ENCODE results near the gene RECK.

RECK gene

DNA sequence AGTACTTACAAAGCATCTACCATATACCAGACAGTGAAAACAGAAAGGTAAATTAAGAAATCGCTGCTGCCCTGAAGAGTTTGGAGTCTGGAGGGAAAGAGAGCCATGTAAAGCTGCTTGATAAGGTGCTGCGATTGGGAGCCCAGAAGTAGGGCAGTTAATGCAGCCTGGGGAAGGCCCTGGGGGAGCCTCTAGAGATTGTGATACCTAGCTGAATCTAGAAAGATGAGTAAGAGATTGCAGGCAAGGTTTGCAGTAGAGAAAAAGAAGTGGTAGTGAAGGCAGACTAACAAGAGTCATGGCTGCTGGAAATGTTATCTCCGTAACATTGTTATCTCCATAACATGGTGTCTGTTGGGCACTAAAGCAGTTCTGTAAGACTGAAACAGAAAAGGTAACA lies 75.8 kb downstream of the RECK start:
- TF ChIP-seq, protein P1, sequence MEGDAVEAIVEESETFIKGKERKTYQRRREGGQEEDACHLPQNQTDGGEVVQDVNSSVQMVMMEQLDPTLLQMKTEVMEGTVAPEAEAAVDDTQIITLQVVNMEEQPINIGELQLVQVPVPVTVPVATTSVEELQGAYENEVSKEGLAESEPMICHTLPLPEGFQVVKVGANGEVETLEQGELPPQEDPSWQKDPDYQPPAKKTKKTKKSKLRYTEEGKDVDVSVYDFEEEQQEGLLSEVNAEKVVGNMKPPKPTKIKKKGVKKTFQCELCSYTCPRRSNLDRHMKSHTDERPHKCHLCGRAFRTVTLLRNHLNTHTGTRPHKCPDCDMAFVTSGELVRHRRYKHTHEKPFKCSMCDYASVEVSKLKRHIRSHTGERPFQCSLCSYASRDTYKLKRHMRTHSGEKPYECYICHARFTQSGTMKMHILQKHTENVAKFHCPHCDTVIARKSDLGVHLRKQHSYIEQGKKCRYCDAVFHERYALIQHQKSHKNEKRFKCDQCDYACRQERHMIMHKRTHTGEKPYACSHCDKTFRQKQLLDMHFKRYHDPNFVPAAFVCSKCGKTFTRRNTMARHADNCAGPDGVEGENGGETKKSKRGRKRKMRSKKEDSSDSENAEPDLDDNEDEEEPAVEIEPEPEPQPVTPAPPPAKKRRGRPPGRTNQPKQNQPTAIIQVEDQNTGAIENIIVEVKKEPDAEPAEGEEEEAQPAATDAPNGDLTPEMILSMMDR (IDR thresholded peaks at IDR 0.05): no peak

DNA sequence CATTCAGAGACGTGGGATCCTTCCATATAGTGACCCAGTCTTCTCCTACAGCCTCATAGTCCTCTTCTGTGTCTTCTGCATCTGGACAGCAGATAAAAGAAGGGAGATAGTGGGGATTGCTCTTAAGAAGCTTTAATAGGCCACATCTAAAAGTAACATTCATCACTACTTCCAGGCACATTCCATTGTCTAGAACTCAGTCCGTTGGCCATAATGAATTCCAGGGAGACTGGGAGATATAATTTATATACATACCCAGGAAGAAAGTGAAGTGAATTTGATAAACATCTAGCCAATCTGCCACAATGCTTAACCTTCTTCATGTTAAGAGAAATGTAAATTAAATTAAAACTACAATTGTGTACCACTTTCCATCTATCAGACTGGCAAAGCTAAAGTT lies 77.3 kb downstream of the RECK start:
- TF ChIP-seq, protein P1 (IDR thresholded peaks at IDR 0.05): no peak

DNA sequence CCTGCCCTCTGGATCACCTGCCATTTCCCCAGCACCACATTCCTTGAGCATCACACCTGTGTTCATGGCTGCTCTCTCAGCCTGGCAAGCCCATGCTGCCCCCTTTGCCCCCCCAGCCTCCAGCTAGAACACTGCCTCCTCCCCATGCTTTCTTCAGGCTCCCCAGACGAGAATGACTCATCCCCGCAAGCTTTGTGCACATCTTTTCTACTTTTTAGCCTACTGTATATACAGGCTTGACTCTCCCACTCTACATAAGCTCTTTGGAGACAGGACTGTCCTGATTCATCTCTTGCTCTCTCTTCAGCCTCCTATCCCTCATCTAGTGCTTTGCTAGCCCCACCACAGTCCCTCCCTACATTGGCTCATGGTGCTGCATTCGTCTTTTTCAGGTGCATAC lies 79.9 kb downstream of the RECK start:
- TF ChIP-seq, protein P1 (IDR thresholded peaks at IDR 0.05): no peak

DNA sequence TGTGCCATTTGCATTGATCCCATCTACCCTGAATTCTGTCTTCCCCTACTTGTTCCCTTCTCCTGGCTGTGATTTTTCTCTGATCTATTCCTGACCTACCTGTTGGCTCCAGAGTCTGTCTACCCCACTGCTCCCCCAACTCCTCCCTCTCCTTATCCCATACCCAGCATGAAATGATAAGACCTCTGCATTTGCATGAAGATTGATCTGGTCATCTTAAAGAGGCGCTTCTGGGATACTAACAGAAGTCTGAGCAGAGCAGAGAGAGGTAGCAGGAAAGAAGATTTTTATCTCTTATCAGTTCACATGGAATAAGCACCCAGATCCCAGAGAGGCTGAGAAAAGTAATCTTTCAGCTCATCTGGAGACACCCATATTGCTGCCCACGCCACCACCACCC lies 81.5 kb downstream of the RECK start:
- TF ChIP-seq, protein P1 (IDR thresholded peaks at IDR 0.05): no peak

DNA sequence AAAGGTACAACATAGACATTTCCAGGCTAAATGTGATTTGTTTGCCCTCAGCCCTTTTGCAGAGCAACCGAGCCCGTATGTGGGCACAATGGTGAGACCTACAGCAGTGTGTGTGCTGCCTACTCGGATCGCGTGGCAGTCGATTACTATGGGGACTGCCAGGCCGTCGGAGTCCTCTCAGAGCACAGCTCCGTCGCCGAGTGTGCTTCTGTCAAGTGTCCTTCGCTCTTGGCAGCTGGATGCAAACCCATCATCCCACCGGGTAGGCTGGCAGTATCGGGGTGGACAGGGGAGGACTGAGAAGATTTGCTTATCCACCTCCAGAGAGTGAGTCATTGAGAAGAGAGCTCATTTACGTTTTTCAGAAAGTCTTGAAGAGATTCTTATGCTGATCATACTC lies 82.0 kb downstream of the RECK start:
- TF ChIP-seq, protein P1 (IDR thresholded peaks at IDR 0.05): no peak

DNA sequence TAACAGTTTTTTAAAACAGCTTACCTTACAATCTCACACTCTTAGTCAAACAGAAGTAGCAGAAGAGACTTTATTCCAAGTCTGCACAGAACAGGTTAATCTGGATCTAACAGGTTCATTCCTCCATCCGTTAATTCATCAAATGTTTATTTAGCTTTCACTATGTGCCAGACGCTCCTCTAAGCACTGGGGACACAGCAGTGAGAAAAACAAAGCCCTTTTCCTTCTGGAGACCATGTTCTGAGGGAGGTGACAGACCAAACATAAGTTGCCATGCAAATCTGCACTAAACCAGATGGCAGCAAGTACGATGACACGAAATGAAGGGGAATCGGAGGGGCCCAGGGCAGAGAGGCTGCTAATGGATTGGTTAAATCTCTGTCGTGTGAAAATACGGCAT lies 82.8 kb downstream of the RECK start:
- TF ChIP-seq, protein P1 (IDR thresholded peaks at IDR 0.05): no peak

DNA sequence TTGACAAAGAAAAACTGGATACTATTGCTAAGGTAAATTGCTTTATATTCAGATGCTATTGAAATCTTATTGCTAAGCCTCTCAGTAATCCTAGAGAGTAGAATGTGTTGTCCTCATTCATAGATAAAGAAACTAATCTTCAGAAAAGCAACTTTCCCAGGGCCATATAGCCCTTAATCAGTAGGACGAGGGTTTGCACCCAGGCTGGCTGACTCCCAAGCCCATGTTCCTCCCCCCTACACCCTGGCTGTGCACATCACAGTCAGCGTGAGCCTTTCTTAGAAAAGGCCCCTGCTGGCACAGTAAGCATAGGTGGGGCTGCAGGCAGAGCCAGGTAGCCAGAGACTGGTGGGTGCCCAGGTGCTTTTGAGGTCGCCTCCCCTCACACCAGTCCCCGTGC lies 84.0 kb downstream of the RECK start:
- TF ChIP-seq, protein P1 (IDR thresholded peaks at IDR 0.05): no peak

DNA sequence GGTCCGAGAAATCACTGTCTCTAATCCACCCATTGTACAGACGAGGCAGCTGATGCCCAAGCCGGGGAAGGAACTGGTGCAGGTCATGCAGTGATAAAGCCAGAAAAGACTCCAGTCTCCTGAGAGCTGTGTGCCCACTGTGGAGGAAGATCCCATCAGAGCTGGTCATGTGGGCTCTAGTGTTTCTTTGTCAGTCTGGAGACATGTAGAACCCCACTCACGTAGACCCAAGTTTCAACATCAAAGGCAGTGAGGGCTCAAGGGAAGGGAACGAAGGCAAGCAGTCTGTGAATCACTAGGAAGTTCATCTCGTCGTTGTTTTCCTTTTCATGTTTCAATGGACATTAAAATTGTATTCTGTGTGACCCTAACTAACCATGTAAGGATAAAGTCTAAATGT lies 85.3 kb downstream of the RECK start:
- TF ChIP-seq, protein P1 (IDR thresholded peaks at IDR 0.05): no peak

Data from LNCAP (cell line).